Fibroblast of peridontal ligament (primary cell): Measurements from ENCODE around the gene MTMR8.

ENCODE experiments used
- DNase-seq: peaks from one replicate; pipeline ENCODE4 v3.0.0-alpha.2; 2010; ENCODE audit errors: extremely low read depth

MTMR8 gene

DNA sequence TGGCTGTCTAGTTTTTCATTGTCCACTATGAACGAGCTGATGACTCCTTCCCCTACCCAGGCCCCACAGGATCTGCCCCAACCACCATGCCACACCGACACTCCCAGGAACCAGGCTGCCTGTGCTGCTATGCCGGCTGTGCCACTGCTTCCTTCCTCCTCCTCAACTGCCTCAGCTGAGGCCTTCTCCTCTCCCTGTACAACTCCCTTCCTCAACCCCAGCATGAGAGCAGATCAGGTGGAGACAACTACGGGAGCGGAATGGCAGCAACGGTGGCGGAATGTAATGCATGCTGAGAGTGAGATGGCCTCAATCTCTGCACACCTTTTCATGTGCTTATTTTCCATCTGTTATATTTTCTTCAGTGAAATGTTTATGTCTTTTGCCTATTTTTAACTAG is 88.5 kb downstream of the MTMR8 start:
- no peak for DNase-seq

DNA sequence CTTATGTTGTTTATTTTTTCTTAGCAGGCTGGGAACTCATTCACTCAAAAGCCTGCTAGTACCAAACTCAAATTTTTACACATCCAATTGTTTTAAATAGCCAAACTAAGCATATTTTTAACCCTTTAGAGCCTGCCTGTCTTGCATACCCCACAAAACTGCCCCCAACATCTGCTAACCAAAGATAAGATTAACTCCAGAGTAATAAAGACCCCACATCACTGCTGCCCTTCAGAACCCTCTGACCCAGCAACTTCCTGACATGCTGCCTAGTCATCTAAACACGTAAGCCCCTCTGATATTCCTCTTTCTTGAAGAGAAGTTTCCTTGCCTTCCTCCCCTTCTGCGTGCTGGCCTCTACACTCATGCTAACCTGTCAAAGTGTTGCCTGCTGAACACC is 104.1 kb downstream of the MTMR8 start:
- no peak for DNase-seq

DNA sequence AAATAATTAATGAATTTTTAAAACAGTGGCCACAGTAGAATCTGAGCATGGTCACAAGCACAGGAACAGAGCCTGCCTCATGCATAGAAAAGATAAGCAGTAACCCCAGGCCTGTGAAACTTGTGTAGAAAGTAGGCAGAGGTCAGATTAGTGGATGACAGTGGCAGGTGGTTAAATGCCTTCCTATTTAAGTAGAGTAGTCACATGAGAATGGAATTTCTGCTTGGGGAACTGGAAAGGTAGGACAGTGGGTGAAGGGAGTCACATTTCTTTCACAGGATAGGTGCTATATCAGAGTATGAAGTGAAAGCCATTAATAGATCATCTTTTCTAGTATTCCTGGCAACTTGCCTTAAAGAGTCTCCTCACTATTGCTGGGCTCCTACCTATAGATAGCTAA is 130.0 kb downstream of the MTMR8 start:
- no peak for DNase-seq

DNA sequence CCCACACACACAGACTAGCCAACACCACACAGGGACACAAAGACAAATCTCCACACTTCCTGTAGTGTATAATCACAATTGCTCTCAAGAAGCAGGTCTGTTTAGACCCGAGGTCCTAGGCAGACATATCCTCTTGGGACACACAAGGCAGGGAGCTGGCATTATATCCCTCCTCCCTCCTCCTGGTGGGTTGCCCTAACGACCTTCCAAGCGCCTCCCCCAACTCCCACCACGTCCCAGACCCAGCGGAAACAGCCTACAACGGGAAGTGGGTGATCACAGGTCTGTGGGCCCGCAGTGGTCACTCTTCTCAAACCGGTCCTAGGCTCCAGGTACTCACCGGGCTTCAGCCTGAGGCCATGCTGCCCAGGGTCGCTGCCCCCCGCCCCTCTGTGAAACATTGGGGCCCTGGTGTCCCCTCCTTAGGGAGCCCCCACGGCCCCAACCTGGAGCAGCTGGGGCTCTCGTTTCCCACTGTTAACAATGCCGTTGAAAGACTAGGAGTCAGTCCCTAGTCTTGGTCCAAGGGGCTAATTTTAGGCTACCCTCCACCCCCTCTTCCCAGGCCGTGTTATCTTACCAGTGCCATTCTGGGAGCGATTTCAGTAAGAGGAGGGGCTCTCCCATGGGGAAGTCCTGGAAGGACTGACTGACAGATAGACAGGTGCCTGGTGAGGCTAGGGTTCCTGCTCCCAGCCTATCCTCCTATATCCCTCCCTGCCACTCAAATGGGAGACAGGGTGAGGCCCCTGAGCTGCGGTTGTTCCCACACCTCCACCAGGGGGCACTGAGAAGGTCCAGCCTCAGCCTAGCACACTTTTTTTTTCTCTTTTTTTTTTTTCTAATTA is 164.9 kb downstream of the MTMR8 start, which contains the start of gene ASB12:
ASB12 (minus strand) TSS at position 485 of the 848 bp plus-strand sequence. CDS start 4,957 bp downstream, outside the sequence.
- DNase-seq, result no peak

DNA sequence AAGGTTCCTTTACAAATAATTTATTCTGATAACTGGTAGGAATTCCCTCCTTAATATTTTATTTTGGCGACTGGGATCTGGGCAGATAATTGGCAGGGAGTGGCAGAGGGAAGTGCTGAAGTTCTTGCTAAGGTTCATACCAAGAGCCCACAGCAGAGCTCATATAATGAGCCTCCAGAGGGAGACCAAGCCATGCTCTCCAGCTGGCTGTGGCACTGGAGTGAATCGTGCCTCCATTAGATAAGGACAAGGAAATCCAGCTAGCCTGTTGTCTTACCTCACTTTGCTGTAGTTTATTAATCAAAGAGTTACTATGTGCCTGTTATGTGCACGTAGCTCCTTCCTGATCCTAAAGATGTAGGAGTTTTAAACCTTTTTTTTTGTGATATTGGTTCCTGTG is 166.1 kb downstream of the MTMR8 start:
- no peak for DNase-seq
